K562 (cell line): ENCODE data around the gene SLC12A9. TPM values are rescaled to one million over a fixed set of nuclear protein-coding genes. Genes with fewer than 3 reads are reported as not detected.

Source experiments
- ATF7 ChIP-seq: fragments of 450-650 bp; IDR thresholded peaks from 2 replicates; pipeline ENCODE4 v1.7.1; 2014; ENCODE audit warnings: mild to moderate bottlenecking, moderate library complexity
- E2F1 ChIP-seq: sonication (generic); formaldehyde crosslinking; IDR thresholded peaks from 2 replicates; pipeline ENCODE4 v1.8.1; 2023; ENCODE audit warnings: mild to moderate bottlenecking, missing genetic modification reagents, moderate library complexity
- ETV1 ChIP-seq: fragments of 450-650 bp; conservative IDR thresholded peaks from 2 replicates; pipeline ENCODE4 v1.6.1; 2016; ENCODE audit warnings: missing genetic modification characterization, control low read depth, low read depth, missing compliant biosample characterization
- EZH2 ChIP-seq: IDR thresholded peaks from 2 replicates; pipeline ENCODE4 v1.6.1; 2012; ENCODE audit warnings: low read depth, mild to moderate bottlenecking, inconsistent platforms, low read length, borderline replicate concordance
- KDM2B ChIP-seq: fragments of 250-450 bp; sonication (Bioruptor Pico); IDR thresholded peaks from 2 replicates; pipeline ENCODE4 v1.8.0; 2021; ENCODE audit warnings: mild to moderate bottlenecking, moderate library complexity
- SAFB ChIP-seq: fragments of 200-400 bp; formaldehyde crosslinking; IDR thresholded peaks from 2 replicates; pipeline ENCODE4 v1.6.1; 2017; ENCODE audit warnings: low read depth, low read length, borderline replicate concordance
- ZNF347 ChIP-seq: fragments of 450-650 bp; formaldehyde crosslinking; IDR thresholded peaks from 2 replicates; pipeline ENCODE4 v1.4.0; 2020; ENCODE audit warnings: low read depth, mild to moderate bottlenecking, moderate library complexity
- polyA plus RNA-seq, 8 experiments: library from polyadenylated mRNA; depleted of rRNA in 4 of 8; stranded (reverse) in 5 of 8; unstranded in 3 of 8; fragments of >200 nt; fragmentation: Nextera tagmentation in 2 of 8; fragmentation: Illumina TruSeq in 1 of 8; extraction: Ambion mirVana in 2 of 8; extraction: Trizol in 1 of 8; gene quantifications; 2 replicates each; pipeline versions ENCODE4 v1.2.1 to v1.2.3, GENCODE V29; 2011 to 2014; ENCODE audit warnings: inconsistent platforms in 1 of 8, missing spikeins in 1 of 8
- total RNA-seq, 7 experiments: library from RNA; depleted of rRNA in 6 of 7; stranded (reverse); fragments of >200 nt in 6 of 7; fragmentation: Illumina TruSeq in 2 of 7; extraction: Trizol in 2 of 7; gene quantifications; 2 replicates each; pipeline versions ENCODE4 v1.2.1 to v1.2.3, GENCODE V29; 2011 to 2021; ENCODE audit warnings: low replicate concordance in 1 of 7
- TF ChIP-seq, protein P1 (sequence below), 2 experiments: fragments of 450-650 bp; formaldehyde crosslinking in 1 of 2; IDR thresholded peaks; 2 replicates each; pipeline versions ENCODE4 v1.4.0 to v1.6.1; 2014 to 2020; ENCODE audit warnings: mild to moderate bottlenecking in 2 of 2, borderline replicate concordance in 1 of 2, low read depth in 1 of 2

The SLC12A9 gene
- total and polyA plus RNA-seq, 9 of the 15 experiments (the other 6 are each of a cell fraction or from before 2014, with no cell fraction given) = 0.06 to 20.2 (median 10.7) TPM

DNA sequence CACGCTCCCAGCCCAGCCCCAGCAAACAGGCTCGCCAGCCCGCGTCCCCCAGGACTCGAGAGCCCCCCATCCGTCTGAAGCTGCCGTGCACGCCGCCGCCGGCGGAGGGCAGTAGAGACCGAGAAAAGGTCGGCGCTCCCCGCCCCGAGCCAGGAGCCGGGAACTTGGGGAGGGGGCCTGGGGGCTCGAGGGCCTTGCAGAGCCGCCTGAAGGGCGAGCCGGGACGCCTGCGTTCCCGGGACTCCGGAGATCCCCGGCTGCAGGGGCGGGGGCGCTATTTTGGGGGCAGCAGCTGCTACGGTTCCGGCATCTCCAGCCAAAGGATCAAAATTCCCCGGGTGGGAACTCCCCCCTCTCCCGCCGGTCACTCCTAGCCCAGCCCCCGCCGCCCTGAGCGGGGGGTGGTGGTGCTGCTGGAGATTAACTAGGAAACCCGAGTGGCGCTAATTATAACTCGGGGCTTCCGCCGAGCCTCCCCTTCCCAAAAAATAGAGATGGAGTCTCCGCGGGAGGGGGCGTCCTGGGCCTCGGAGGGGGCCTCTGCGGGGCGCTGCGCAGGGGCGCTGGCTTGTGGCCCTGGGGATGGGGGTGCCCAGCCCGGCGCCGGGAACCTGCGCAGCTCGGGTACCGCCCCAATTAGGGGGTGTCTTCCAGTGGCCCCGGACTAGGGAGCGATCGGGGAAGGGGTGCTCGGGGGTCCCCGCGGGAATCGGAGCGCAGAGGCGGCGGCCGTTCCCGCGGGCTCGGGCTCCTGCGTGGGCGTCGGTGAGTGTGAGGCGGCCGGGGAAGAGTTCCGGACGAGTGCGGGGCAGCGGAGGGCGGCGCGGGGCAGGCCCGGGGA is 42.6 kb downstream of the SLC12A9 start (continued):
- TF ChIP-seq, protein P1, sequence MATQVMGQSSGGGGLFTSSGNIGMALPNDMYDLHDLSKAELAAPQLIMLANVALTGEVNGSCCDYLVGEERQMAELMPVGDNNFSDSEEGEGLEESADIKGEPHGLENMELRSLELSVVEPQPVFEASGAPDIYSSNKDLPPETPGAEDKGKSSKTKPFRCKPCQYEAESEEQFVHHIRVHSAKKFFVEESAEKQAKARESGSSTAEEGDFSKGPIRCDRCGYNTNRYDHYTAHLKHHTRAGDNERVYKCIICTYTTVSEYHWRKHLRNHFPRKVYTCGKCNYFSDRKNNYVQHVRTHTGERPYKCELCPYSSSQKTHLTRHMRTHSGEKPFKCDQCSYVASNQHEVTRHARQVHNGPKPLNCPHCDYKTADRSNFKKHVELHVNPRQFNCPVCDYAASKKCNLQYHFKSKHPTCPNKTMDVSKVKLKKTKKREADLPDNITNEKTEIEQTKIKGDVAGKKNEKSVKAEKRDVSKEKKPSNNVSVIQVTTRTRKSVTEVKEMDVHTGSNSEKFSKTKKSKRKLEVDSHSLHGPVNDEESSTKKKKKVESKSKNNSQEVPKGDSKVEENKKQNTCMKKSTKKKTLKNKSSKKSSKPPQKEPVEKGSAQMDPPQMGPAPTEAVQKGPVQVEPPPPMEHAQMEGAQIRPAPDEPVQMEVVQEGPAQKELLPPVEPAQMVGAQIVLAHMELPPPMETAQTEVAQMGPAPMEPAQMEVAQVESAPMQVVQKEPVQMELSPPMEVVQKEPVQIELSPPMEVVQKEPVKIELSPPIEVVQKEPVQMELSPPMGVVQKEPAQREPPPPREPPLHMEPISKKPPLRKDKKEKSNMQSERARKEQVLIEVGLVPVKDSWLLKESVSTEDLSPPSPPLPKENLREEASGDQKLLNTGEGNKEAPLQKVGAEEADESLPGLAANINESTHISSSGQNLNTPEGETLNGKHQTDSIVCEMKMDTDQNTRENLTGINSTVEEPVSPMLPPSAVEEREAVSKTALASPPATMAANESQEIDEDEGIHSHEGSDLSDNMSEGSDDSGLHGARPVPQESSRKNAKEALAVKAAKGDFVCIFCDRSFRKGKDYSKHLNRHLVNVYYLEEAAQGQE (IDR thresholded peaks at IDR 0.05; ENCODE audit: borderline replicate concordance) = peak; percentile 77
- TF ChIP-seq, protein P1 (CRISPR knock-in tag; IDR thresholded peaks at IDR 0.05; ENCODE audit: low read depth) = no peak
- peak; percentile 14; the same call in 1 of the 2 replicates for TF ChIP-seq ATF7
- peak; percentile 83 for TF ChIP-seq SAFB
- TF ChIP-seq KDM2B (CRISPR knock-in tag) = peak; percentile 66
- TF ChIP-seq ETV1 (tag) = 0 out of 2 replicates have a peak, but pooled peaks have one; percentile 10
- no peak for TF ChIP-seq EZH2
- no peak for TF ChIP-seq ZNF347 (CRISPR knock-in tag)
- TF ChIP-seq E2F1 (CRISPR knock-in tag) = 0 out of 2 replicates have a peak, but pooled peaks have one; percentile 57
